HepG2 (cell line): ENCODE measurements around the gene MBD3L2. TPM values are rescaled to one million over a fixed set of nuclear protein-coding genes. Genes with fewer than 3 reads are reported as not detected.

ENCODE experiments used
- ADNP ChIP-seq: sonication (generic); formaldehyde crosslinking; IDR thresholded peaks from 2 replicates; pipeline ENCODE4 v1.4.0; 2020; ENCODE audit warnings: missing genetic modification reagents
- ARID4A ChIP-seq: sonication (generic); formaldehyde crosslinking; IDR thresholded peaks from 2 replicates; pipeline ENCODE4 v1.5.0; 2020; ENCODE audit warnings: mild to moderate bottlenecking, missing genetic modification reagents, borderline replicate concordance
- HMGXB3 ChIP-seq: sonication (generic); formaldehyde crosslinking; IDR thresholded peaks from 2 replicates; pipeline ENCODE4 v1.4.0; 2020; ENCODE audit warnings: missing genetic modification reagents, borderline replicate concordance
- LBX2 ChIP-seq: sonication (generic); formaldehyde crosslinking; IDR thresholded peaks from 2 replicates; pipeline ENCODE4 v1.5.0; 2020; ENCODE audit warnings: missing genetic modification reagents, mild to moderate bottlenecking, borderline replicate concordance
- MIER3 ChIP-seq: IDR thresholded peaks from 2 replicates; pipeline ENCODE4 v1.6.1; 2016; ENCODE audit warnings: missing compliant biosample characterization, borderline replicate concordance
- NONO ChIP-seq, 2 experiments: fragments of 450-650 bp in 1 of 2; sonication (generic) in 1 of 2; formaldehyde crosslinking in 1 of 2; IDR thresholded peaks in 1 of 2; conservative IDR thresholded peaks in 1 of 2; 2 replicates each; pipeline versions ENCODE4 v1.6.1 to v1.8.0; 2017 to 2022; ENCODE audit warnings: mild to moderate bottlenecking in 1 of 2, missing genetic modification reagents in 1 of 2, moderate library complexity in 1 of 2
- POLR2AphosphoS5 ChIP-seq: IDR thresholded peaks from 2 replicates; pipeline ENCODE4 v1.6.1; 2012; ENCODE audit warnings: low read depth, low read length
- PRDM15 ChIP-seq: sonication (generic); formaldehyde crosslinking; IDR thresholded peaks from 2 replicates; pipeline ENCODE4 v1.4.0; 2020; ENCODE audit warnings: missing genetic modification reagents
- SMAD3 ChIP-seq: sonication (generic); formaldehyde crosslinking; IDR thresholded peaks from 2 replicates; pipeline ENCODE4 v1.4.0; 2020; ENCODE audit warnings: missing genetic modification reagents
- ZNF260 ChIP-seq: sonication (generic); formaldehyde crosslinking; IDR thresholded peaks from 2 replicates; pipeline ENCODE4 v1.4.0; 2020; ENCODE audit warnings: missing genetic modification reagents, low read depth, mild to moderate bottlenecking, borderline replicate concordance
- ZNF614 ChIP-seq: IDR thresholded peaks from 2 replicates; pipeline ENCODE4 v1.6.1; 2018; ENCODE audit warnings: missing biosample characterization, missing genetic modification reagents, inconsistent platforms, borderline replicate concordance
- ZNF709 ChIP-seq: sonication (generic); formaldehyde crosslinking; IDR thresholded peaks from 2 replicates; pipeline ENCODE4 v1.5.0; 2020; ENCODE audit warnings: mild to moderate bottlenecking, missing genetic modification reagents
- polyA plus RNA-seq, 8 experiments: library from polyadenylated mRNA; depleted of rRNA in 3 of 8; stranded (reverse) in 7 of 8; unstranded in 1 of 8; fragments of >200 nt; fragmentation: Illumina TruSeq in 4 of 8; extraction: Trizol in 4 of 8; gene quantifications; 2 replicates each; pipeline versions ENCODE4 v1.2.1 to v1.2.3, GENCODE V29; 2011 to 2016; ENCODE audit warnings: low read depth in 4 of 8, missing spikeins in 1 of 8, mixed read lengths in 1 of 8; ENCODE audit not compliant: insufficient read depth in 1 of 8
- total RNA-seq, 5 experiments: library from RNA; depleted of rRNA; stranded (reverse); fragments of >200 nt; fragmentation: Illumina TruSeq; extraction: Trizol; gene quantifications; 2 replicates each; pipeline ENCODE4 v1.2.3, GENCODE V29; 2016; ENCODE audit warnings: low read depth in 1 of 5

The MBD3L2 gene
- total and polyA plus RNA-seq, 2 of the 13 experiments (the other 11 are each of a cell fraction or from before 2014, with no cell fraction given): not detected

GRCh38 chr19:7098701-7099596, 49.8 kb downstream of the MBD3L2 start (continued):
- TF ChIP-seq ZNF614 (CRISPR knock-in tag) (no peak), ZNF709 (CRISPR knock-in tag) (no peak), HMGXB3 (CRISPR knock-in tag) (no peak), PRDM15 (CRISPR knock-in tag) (no peak), POLR2AphosphoS5 (peak; percentile 90), LBX2 (CRISPR knock-in tag) (no peak), NONO (IDR thresholded peaks at IDR 0.05) (no peak), NONO (CRISPR knock-in tag; conservative IDR thresholded peaks at IDR 0.05) (peak; percentile 80), ADNP (CRISPR knock-in tag) (no peak), ZNF260 (CRISPR knock-in tag) (no peak), ARID4A (CRISPR knock-in tag) (peak; percentile 57; the same call in 1 of the 2 replicates), MIER3 (CRISPR knock-in tag) (no peak), SMAD3 (CRISPR knock-in tag) (0 out of 2 replicates have a peak, but pooled peaks have one; percentile 14)
